ENCODE results near the gene TAP2. TPM values are rescaled to one million over a fixed set of nuclear protein-coding genes. Genes with fewer than 3 reads are reported as not detected.
A peak's percentile ranks its signal among the peaks of the same experiment; 100 is the strongest.
"Not testable (repeated sequence)": the region's sequence is repeated elsewhere in the genome, so short reads cannot be mapped to it uniquely, and the experiment has no call there.

The TAP2 gene
- polyA plus RNA-seq, 1 donor from 2014 or later = 1.2 TPM

DNA sequence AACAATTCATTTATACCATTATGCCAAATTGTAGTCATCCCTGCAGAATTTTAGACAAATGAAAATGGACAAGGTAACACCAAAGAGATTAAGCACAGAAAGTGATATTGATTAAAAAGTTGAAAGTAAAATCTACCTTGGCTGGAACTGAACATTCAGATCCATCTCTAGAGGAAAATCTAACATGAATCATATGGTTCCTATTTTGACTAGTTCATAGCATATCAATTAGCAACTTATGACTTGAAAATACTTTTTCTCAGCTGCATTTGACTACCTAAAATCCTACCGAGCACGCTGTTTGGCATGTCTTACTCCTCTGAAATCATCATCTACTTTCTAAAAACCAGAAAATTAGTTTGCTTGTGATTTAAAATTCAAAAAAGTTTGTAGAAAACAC is 38.1 kb upstream of the TAP2 start:
- H2AFZ ChIP-seq (ENCODE audit: low read depth, low read length) = no peak overlapping the region
- H3F3A ChIP-seq (ENCODE audit: insufficient read depth, low read length, poor library complexity, severe bottlenecking) = no peaks in the 10 kb centered on the region
- H3K9me3 ChIP-seq (ENCODE audit: low read length) = no peaks in the 10 kb centered on the region
- no peak overlapping the region for H3K27ac ChIP-seq (ENCODE audit: low read length)
- no peak overlapping the region for H3K9ac ChIP-seq (ENCODE audit: low read length)
- no peaks in the 10 kb centered on the region for H3K36me3 ChIP-seq (ENCODE audit: insufficient read depth, low read length)
- H3K4me2 ChIP-seq (ENCODE audit: low read length) = no peak overlapping the region
- H4K20me1 ChIP-seq (ENCODE audit: insufficient read depth) = no peaks in the 10 kb centered on the region
- H3K79me2 ChIP-seq (replicated peaks; ENCODE audit: insufficient read depth, low read length) = no peaks in the 10 kb centered on the region
- TF ChIP-seq TAF1 (IDR thresholded peaks at IDR 0.05; ENCODE audit: low read depth) = no peak
- TF ChIP-seq EZH2 (IDR thresholded peaks at IDR 0.05; ENCODE audit: borderline replicate concordance, insufficient read depth, low read length, poor library complexity, severe bottlenecking) = no peak
- TF ChIP-seq MXI1 (conservative IDR thresholded peaks at IDR 0.05; ENCODE audit: poor library complexity, severe bottlenecking) = no peak
- TF ChIP-seq CTCF (IDR thresholded peaks at IDR 0.05; ENCODE audit: poor library complexity, severe bottlenecking) = no peak
- no peak for TF ChIP-seq POLR2AphosphoS5 (IDR thresholded peaks at IDR 0.05)
- TF ChIP-seq, protein P1, sequence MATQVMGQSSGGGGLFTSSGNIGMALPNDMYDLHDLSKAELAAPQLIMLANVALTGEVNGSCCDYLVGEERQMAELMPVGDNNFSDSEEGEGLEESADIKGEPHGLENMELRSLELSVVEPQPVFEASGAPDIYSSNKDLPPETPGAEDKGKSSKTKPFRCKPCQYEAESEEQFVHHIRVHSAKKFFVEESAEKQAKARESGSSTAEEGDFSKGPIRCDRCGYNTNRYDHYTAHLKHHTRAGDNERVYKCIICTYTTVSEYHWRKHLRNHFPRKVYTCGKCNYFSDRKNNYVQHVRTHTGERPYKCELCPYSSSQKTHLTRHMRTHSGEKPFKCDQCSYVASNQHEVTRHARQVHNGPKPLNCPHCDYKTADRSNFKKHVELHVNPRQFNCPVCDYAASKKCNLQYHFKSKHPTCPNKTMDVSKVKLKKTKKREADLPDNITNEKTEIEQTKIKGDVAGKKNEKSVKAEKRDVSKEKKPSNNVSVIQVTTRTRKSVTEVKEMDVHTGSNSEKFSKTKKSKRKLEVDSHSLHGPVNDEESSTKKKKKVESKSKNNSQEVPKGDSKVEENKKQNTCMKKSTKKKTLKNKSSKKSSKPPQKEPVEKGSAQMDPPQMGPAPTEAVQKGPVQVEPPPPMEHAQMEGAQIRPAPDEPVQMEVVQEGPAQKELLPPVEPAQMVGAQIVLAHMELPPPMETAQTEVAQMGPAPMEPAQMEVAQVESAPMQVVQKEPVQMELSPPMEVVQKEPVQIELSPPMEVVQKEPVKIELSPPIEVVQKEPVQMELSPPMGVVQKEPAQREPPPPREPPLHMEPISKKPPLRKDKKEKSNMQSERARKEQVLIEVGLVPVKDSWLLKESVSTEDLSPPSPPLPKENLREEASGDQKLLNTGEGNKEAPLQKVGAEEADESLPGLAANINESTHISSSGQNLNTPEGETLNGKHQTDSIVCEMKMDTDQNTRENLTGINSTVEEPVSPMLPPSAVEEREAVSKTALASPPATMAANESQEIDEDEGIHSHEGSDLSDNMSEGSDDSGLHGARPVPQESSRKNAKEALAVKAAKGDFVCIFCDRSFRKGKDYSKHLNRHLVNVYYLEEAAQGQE (IDR thresholded peaks at IDR 0.05; ENCODE audit: borderline replicate concordance) = no peak
- no peak for TF ChIP-seq EP300 (conservative IDR thresholded peaks at IDR 0.05; ENCODE audit: poor library complexity, severe bottlenecking)
- TF ChIP-seq SMC3 (conservative IDR thresholded peaks at IDR 0.05; ENCODE audit: poor library complexity) = no peak
- no peak for TF ChIP-seq RAD21 (conservative IDR thresholded peaks at IDR 0.05)
- H3K4me3 ChIP-seq (ENCODE audit: low read length) = no peak overlapping the region
- no peaks in the 10 kb centered on the region for H3K27me3 ChIP-seq (ENCODE audit: insufficient read depth, low read depth, low read length)
- H3K9me2 ChIP-seq (ENCODE audit: insufficient read depth, low read length) = no peaks in the 10 kb centered on the region

GRCh38 chr6:32873947-32874346 is 35.4 kb upstream of the TAP2 start:
- H3F3A ChIP-seq (ENCODE audit: insufficient read depth, low read length, poor library complexity, severe bottlenecking); H4K20me1 ChIP-seq (ENCODE audit: insufficient read depth); H3K9me3 ChIP-seq (ENCODE audit: low read length); H3K79me2 ChIP-seq (replicated peaks; ENCODE audit: insufficient read depth, low read length); H3K4me3 ChIP-seq (ENCODE audit: low read length); H3K36me3 ChIP-seq (ENCODE audit: insufficient read depth, low read length); H2AFZ ChIP-seq (ENCODE audit: low read depth, low read length); H3K4me2 ChIP-seq (ENCODE audit: low read length); H3K9ac ChIP-seq (ENCODE audit: low read length); H3K9me2 ChIP-seq (ENCODE audit: insufficient read depth, low read length); H3K27ac ChIP-seq (ENCODE audit: low read length); H3K27me3 ChIP-seq (ENCODE audit: insufficient read depth, low read depth, low read length): not testable (repeated sequence)

- Histone ChIP-seq H2AFZ (ENCODE audit: low read depth, low read length) (no peak overlapping the region), H3K9me3 (ENCODE audit: low read length) (no peaks in the 10 kb centered on the region), H3K9ac (ENCODE audit: low read length) (no peak overlapping the region), H3K36me3 (ENCODE audit: insufficient read depth, low read length) (no peaks in the 10 kb centered on the region), H4K20me1 (ENCODE audit: insufficient read depth) (no peaks in the 10 kb centered on the region), H3K27me3 (ENCODE audit: insufficient read depth, low read depth, low read length) (no peaks in the 10 kb centered on the region), H3K4me2 (ENCODE audit: low read length) (no peak overlapping the region), H3K9me2 (ENCODE audit: insufficient read depth, low read length) (no peaks in the 10 kb centered on the region), H3K79me2 (replicated peaks; ENCODE audit: insufficient read depth, low read length) (no peaks in the 10 kb centered on the region), H3F3A (ENCODE audit: insufficient read depth, low read length, poor library complexity, severe bottlenecking) (no peaks in the 10 kb centered on the region), H3K27ac (ENCODE audit: low read length) (no peak overlapping the region), H3K4me3 (ENCODE audit: low read length) (no peak overlapping the region)
- TF ChIP-seq CTCF (IDR thresholded peaks at IDR 0.05; ENCODE audit: poor library complexity, severe bottlenecking) = peak; percentile 92
- TF ChIP-seq, protein P1 (IDR thresholded peaks at IDR 0.05; ENCODE audit: borderline replicate concordance) = no peak
- no peak for TF ChIP-seq MXI1 (conservative IDR thresholded peaks at IDR 0.05; ENCODE audit: poor library complexity, severe bottlenecking)
- no peak for TF ChIP-seq POLR2AphosphoS5 (IDR thresholded peaks at IDR 0.05)
- peak; percentile 88 for TF ChIP-seq RAD21 (conservative IDR thresholded peaks at IDR 0.05)
- no peak for TF ChIP-seq EP300 (conservative IDR thresholded peaks at IDR 0.05; ENCODE audit: poor library complexity, severe bottlenecking)
- TF ChIP-seq SMC3 (conservative IDR thresholded peaks at IDR 0.05; ENCODE audit: poor library complexity) = peak; percentile 89
- TF ChIP-seq TAF1 (IDR thresholded peaks at IDR 0.05; ENCODE audit: low read depth) = no peak
- TF ChIP-seq EZH2 (IDR thresholded peaks at IDR 0.05; ENCODE audit: borderline replicate concordance, insufficient read depth, low read length, poor library complexity, severe bottlenecking) = no peak
Measured at GRCh38 chr6:32868257-32868788, 29.8 kb upstream of the TAP2 start.
